Measurements from ENCODE around the gene ATG10. TPM values are rescaled to one million over a fixed set of nuclear protein-coding genes. Genes with fewer than 3 reads are reported as not detected.

The ATG10 gene
- total RNA-seq, 4 donors from 2014 or later: 6.0 to 16.4 (median 10.2) TPM

DNA sequence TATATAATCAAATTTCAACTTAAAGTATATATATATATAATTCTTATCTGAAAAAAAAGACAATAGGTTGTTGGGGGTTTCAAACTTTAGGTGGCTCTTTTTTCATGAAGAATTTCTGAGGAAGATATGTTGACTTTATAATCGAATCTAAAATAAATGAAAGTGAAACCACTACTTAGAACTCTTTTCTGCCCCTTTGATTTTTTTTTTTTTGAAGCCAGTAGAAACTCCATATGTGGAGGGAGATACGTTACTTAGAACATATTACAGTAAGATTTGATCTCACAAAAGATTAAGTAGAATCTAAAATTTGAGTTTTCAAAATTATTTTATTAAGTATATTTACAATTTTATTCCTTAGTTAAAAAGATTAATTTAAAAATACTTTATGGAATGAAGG lies 96.9 kb downstream of the ATG10 start:
- Histone ChIP-seq H3K9me3 (no peaks in the 10 kb centered on the region), H3K36me3 (no peaks in the 10 kb centered on the region), H3K4me1 (no peaks in the 10 kb centered on the region), H3K4me3 (peak overlapping the region; percentile 6 to 20), H3K27me3 (no peaks in the 10 kb centered on the region), H3K27ac (no peak overlapping the region)
- TF ChIP-seq, protein P1, sequence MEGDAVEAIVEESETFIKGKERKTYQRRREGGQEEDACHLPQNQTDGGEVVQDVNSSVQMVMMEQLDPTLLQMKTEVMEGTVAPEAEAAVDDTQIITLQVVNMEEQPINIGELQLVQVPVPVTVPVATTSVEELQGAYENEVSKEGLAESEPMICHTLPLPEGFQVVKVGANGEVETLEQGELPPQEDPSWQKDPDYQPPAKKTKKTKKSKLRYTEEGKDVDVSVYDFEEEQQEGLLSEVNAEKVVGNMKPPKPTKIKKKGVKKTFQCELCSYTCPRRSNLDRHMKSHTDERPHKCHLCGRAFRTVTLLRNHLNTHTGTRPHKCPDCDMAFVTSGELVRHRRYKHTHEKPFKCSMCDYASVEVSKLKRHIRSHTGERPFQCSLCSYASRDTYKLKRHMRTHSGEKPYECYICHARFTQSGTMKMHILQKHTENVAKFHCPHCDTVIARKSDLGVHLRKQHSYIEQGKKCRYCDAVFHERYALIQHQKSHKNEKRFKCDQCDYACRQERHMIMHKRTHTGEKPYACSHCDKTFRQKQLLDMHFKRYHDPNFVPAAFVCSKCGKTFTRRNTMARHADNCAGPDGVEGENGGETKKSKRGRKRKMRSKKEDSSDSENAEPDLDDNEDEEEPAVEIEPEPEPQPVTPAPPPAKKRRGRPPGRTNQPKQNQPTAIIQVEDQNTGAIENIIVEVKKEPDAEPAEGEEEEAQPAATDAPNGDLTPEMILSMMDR (IDR thresholded peaks at IDR 0.05): no peak
- TF ChIP-seq EP300 (IDR thresholded peaks at IDR 0.05) (no peak), POLR2AphosphoS5 (IDR thresholded peaks at IDR 0.05) (no peak), POLR2A (IDR thresholded peaks at IDR 0.05) (no peak)
- 13 to 14% methylated on average over 1 to 2 of the region's 2 CpGs for WGBS, 2 donors (ENCODE audit: low coverage in 1 of 2)
- no peak for ATAC-seq

DNA sequence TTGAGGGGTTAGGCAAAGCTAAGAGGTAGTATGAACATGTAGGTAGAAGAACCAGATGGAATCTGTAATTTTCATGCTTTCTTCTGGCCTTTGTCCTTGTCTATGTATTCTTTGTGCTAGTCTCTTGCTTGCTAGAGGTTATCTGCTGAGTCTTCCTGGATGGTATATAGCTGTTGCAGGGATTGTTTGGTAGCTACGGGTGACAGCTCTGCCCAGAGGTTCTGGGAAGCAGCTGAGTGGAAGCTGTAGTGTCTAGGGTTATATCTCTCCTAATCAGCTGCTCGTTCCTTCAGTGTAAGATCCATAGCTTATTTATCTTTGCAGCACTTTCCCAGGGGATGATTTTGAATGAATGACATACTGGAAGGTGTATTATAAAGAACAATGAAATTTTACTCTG lies 100.3 kb downstream of the ATG10 start:
- TF ChIP-seq, protein P1 (IDR thresholded peaks at IDR 0.05): no peak
- TF ChIP-seq POLR2AphosphoS5 (IDR thresholded peaks at IDR 0.05) (no peak), EP300 (IDR thresholded peaks at IDR 0.05) (no peak), POLR2A (IDR thresholded peaks at IDR 0.05) (no peak)
- ATAC-seq: no peak
- H3K9me3 ChIP-seq: no peaks in the 10 kb centered on the region
- H3K27ac ChIP-seq: no peak overlapping the region
- WGBS, 2 donors (ENCODE audit: low coverage in 1 of 2): 63 to 75% methylated on average over 1 to 2 of the region's 2 CpGs
- no peaks in the 10 kb centered on the region for H3K4me1 ChIP-seq
- H3K27me3 ChIP-seq: no peaks in the 10 kb centered on the region
- H3K36me3 ChIP-seq: no peaks in the 10 kb centered on the region
- H3K4me3 ChIP-seq: no peak overlapping the region

DNA sequence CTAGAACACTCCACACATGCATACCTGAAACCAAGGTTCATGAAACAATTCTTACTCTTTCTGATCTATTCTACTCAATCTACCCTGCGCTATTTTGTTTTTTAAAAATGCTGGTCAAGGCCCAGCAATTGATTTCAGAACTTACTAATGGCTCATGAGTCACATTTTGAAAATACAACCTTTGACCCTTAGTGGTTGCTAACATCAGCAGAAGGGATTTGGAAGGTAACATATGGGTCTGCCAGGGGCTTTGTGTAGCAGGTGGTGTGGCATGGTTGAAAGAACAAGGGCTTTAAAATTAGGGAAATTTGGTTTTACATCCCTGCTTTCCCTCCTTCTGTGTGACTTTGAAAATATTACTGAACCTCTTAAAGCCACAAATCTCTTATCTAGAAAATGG lies 101.4 kb downstream of the ATG10 start:
- 91% methylated on average over 1 of the region's 1 CpG for WGBS, 2 donors (ENCODE audit: low coverage in 1 of 2)
- no peak for ATAC-seq
- TF ChIP-seq POLR2A (IDR thresholded peaks at IDR 0.05) (no peak), EP300 (IDR thresholded peaks at IDR 0.05) (no peak), POLR2AphosphoS5 (IDR thresholded peaks at IDR 0.05) (no peak)
- TF ChIP-seq, protein P1 (IDR thresholded peaks at IDR 0.05): no peak
- Histone ChIP-seq H3K9me3 (no peaks in the 10 kb centered on the region), H3K36me3 (no peaks in the 10 kb centered on the region), H3K4me1 (no peaks in the 10 kb centered on the region), H3K27ac (no peak overlapping the region), H3K27me3 (no peaks in the 10 kb centered on the region), H3K4me3 (no peak overlapping the region)

DNA sequence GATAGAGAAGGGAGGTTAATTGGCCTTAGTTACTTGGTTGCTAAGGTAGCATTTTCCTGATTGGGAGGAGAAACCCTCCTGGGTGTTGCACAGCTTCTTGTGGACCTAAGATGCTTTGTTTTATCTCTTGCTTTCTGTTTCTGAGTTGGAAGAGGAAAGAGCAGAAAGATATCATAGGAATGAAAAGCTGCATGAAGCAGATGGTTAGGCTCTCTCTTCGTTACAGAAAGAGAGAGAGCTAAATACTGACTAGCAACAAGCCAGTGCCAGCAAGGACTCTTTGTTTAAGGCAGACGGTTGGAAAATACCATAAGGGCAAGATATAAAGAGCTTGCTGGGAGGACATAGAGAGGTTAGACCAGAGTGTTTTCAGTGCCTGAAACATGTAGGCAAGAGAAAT lies 103.1 kb downstream of the ATG10 start:
- no peaks in the 10 kb centered on the region for H3K27me3 ChIP-seq
- no peak for ATAC-seq
- 36% methylated on average over 2 of the region's 2 CpGs; no CpG with 5 or more reads in 1 of the 2 donors for WGBS, 2 donors (ENCODE audit: low coverage in 1 of 2)
- H3K36me3 ChIP-seq: no peaks in the 10 kb centered on the region
- H3K9me3 ChIP-seq: no peaks in the 10 kb centered on the region
- H3K4me1 ChIP-seq: no peaks in the 10 kb centered on the region
- no peak overlapping the region for H3K4me3 ChIP-seq
- H3K27ac ChIP-seq: no peak overlapping the region
- TF ChIP-seq POLR2AphosphoS5 (IDR thresholded peaks at IDR 0.05) (no peak), POLR2A (IDR thresholded peaks at IDR 0.05) (no peak), EP300 (IDR thresholded peaks at IDR 0.05) (no peak)
- TF ChIP-seq, protein P1 (IDR thresholded peaks at IDR 0.05): no peak

DNA sequence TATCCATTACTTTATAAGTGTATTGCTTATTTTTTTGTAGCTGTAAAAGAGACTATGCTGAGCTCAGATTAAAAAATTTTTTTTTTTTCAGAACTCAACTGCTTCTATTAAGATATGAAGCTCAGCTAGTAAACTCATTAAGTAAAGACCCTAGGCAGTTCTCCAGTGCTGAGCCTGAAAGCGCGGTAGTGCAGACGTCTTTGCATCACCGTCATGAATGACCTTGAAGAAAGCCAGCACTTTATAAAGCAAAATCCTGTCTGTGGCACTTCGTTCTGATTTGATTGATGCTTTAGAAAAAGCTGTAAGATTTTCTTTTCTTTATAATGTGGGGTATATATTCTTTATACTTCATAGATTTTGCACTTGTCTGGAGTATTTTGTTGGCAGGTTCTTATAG lies 105.7 kb downstream of the ATG10 start:
- Histone ChIP-seq H3K27me3 (no peaks in the 10 kb centered on the region), H3K4me3 (no peak overlapping the region), H3K27ac (no peak overlapping the region), H3K9me3 (no peaks in the 10 kb centered on the region), H3K4me1 (no peaks in the 10 kb centered on the region), H3K36me3 (no peaks in the 10 kb centered on the region)
- 86% methylated on average over 5 of the region's 5 CpGs for WGBS, 2 donors (ENCODE audit: low coverage in 1 of 2)
- ATAC-seq: no peak
- TF ChIP-seq EP300 (IDR thresholded peaks at IDR 0.05): no peak
- TF ChIP-seq, protein P1 (IDR thresholded peaks at IDR 0.05): no peak
- no peak for TF ChIP-seq POLR2A (IDR thresholded peaks at IDR 0.05)
- no peak for TF ChIP-seq POLR2AphosphoS5 (IDR thresholded peaks at IDR 0.05)

Data from gastroesophageal sphincter (tissue), 4 donors.